ENCODE measurements around the gene ROR1.
A peak's percentile ranks its signal among the peaks of the same experiment; 100 is the strongest.

ROR1 gene

DNA sequence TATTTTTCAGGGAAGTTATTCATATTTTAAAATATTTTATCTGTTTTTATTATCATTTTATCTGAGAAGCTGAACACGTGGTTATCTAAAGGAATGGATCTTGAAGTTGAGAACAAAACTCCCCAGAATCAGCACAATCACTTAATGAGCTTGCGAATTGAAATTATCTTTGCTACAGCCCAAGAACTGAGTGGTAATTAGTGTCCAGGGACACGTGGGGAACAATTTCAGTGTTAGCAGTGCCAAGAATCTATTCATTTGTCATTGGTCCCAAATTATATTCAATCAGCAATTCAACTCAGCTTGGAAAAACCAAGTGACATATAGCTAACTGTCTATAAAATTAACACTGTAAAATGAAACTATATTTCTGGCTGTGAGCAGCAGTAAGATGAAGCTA lies 232.0 kb downstream of the ROR1 start:
- no peak for DNase-seq

DNA sequence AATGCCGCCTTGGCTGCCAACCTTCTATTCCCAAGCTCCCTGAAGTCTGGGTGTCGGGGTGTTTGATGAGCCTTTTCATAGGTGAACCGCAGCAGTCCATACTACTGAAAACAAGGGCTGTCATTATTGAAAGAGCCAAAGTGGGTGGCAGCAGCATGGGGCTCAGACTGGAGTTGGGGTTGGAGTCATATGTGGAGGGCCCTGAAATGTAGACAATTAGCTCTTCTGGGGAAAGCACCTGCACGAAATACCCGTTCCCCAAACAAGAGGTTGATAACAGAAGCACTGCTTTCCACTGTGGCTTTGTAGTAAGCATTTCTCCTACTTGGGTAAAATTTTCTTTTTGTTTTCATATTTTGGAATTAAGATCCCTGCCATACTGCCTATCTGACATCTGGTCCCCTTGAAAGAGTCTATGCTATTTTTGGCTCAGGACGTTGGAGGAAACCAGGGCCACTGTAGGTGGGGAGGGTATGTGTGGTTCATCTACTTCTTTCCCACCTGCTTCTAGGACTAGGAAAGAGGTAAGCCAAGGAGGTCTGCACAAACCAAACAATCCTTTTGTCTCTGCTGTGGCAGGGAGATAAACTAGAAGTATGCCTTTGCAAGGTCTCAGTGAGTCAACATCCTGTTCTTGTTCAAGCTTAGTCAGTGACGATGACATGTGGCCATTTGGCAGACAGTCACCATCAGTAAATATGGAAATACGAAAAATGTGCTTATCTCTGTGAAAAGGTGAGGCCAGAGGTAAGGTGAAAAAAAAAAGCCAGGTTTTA lies 232.6 kb downstream of the ROR1 start:
- no peak for DNase-seq

DNA sequence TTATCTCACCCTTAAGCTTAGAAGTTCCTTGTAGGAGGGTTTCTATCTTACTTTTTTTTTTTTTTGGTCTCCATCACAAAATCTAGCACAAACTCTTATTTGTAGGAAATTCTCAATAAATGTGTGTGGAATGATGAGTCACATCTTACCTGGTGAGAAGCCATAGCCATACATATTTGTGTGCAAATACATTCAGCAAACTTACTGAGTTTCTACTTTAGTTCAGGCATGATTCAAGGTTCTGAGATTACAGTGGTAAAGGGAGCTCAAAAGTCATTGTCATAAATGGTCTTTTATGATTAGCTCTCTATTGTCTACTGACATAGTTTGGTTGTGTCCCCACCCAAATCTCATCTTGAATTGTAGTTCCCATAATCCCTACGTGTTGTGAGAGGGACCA lies 236.5 kb downstream of the ROR1 start:
- DNase-seq, result no peak

DNA sequence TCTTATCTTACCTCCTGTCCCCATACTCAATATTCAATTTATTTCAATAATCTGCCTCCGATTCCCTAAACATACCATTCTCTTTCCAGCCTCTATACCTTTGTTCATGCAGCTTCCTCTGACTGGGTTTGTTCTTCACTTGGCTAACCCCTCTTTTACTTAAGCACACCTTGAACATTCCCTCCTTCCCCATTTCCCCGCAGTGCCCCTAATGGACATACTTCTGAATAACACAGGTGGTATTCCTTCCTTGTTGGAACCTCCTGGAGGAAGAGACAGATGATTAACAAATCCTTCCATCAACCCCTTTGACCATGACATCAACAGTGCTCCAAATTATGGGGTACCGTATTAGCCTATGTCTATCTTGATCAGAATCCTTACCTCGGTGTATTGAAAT lies 239.6 kb downstream of the ROR1 start:
- DNase-seq, result no peak

DNA sequence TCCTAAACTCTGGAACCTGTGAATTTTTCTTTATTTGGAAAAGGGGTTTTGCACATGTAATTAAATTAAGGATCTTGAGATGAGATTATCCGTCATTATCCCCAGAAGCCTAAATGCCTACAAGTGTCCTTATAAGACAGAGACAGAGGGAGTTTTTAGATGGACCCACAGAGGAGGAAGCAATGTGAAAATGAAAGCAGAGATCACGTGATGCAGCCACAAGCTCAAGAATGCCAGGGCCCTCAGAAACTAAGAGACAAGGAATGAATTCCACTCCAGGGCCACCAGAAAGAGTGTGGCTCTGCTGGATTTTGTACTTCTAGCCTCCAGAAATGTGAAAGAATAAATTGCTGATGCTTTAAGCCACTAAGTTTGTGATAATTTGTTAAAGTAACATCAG lies 246.0 kb downstream of the ROR1 start:
- peak in 12 of 56 donors; percentile 1 to 54 (median 16) for DNase-seq

DNA sequence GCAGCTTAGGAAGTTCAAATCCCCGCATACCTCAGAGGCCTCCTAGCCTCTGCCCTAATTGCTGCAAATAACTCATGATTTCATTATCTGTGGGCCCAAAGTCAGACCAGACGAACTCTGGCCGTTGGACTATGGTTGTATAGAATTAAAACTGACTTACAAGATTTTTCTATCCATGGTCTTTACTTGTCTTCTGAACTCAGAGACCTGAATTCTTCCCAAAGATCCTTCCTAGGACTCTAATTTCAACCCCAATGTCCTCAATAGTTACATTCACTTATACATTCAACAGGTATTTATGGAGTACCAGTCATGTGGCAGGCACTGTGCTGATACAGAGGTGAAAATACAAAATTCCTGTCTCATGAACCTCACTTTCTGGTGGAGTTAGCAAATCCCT lies 247.2 kb downstream of the ROR1 start:
- no peak for DNase-seq

DNA sequence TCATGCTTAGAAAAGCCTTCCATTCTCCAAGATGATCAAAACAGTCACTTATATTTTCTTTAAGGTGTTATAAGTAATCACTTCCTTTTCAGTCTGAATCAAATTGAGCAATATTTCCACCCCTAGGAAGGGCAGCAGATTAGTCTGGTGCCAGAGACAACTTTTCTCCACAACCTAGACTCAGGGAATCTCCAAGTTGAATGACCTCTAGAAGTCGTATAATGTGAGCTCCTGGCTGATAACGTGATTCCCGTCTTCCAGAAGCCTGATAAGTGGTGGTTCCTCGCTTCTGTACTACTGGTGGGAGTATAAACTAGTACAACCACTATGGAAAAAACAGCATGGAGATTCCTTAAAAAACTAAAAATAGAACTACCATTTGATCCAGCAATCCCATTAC lies 251.2 kb downstream of the ROR1 start:
- DNase-seq, result no peak

DNA sequence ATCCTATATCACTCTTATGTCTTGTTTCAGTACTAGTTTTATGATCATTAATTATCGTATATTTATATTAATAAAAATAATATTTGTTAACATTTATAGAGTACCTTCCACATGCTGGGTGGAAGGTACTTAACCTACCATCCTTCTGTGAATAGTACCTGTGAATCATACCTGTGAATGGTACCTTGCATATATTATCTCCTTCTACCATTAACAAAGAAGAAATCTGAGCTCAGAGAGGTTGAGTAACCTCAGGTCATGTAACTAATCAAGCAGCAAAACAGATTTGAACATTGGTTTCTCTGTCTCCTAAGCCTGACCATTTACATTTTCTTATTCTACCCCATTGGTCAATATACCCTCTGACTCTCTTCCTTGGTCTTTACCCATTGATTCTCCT lies 255.2 kb downstream of the ROR1 start:
- DNase-seq, result no peak

DNA sequence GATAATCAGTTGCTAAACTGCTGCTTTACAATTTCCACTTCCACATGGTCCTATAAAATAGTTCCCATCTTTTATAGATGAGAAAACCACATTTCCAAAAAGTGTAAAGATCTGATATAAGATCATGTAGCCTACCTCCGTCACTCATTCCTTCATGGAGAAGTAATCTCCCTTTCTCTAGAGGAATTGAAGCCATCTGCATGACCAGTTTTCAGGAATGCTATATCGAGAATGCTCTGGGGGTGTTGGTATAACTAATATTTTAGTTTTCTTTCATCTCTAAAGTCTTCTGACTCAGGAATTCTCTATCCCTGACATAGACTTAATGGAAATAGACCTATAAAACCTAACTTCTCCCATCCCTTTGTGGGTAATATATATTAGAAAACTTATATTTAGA lies 256.6 kb downstream of the ROR1 start:
- no peak for DNase-seq

DNA sequence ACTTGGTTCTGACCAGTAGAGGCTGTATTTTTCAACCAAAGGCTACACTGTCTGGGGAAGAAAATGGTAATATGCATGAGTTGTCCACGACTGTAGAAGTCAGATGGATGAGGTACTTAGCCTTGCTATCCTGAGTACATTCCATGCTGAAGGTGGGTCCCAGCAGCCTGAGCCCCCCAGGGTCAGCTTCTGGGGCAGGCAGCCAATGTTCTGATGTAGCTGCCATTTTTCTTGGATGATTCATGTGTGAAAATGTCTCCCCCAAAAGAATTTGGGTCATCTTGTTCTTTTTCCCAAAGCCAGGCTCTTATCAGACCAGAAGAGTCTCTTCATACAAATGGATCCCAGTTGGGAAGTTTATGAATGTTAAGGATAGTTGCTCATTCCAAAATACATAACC lies 257.4 kb downstream of the ROR1 start:
- DNase-seq, result no peak

DNA sequence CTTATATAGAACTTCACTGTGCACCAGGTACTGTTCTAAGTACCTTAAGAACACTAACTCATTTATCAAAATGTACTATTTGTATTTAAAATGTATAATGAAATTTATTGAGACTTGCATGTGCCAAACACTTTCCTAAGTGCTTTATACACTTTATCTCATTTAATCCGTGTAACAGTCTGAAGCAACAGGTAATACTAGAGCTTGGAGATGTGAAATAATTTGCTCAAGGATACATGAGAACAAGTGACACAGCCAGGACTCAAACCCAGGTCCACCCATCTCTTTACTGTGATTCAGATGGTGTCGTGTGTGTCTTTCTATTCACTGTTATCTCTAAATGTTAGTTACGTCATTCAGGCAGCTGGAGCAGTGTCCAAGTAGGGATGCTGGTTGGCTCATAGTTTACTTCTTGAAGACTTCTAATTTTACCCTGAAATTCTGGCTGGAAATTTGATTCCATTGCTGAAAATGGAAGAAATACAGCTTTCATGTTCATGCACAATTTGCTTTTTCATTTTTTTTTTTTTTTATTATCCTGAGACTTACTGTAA lies 259.9 kb downstream of the ROR1 start:
- no peak for DNase-seq

DNA sequence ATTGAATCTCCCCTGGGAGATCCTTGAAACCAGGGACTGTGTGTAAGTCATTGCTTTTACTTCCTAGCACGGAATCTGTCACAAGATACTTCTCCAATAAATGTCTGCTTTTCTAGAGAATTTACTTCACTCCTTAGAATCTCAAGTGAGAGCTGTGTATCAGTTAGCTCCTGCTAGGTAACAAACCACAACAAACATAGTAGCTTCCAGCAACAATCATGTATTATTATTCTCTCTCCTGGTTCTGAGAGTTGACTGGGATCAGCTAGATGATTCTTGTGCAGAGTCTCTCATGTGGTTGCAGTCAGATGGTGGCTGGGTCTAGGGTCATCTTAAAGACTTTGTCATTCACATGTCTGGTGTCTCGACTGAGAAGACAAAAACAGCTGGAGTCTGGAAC lies 262.7 kb downstream of the ROR1 start:
- DNase-seq, result no peak

DNA sequence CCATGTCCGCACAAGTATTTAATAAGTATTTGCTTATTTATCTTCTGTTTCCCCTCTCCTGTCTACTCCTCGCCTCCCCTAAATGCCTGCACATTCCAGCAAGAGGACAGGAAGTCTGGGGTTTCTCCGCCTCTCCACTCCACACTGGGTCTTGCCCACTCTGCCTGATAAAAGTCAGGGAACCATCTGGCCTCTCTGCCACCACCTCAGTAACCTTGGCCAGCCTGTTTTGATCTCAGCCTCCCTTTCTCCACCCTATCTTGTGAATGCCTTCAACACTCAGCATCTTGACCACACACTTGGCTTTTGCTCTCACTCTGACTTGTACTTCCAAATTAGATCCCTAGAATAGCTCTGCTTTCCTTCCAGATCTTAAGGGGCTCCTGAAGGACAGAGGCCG lies 264.3 kb downstream of the ROR1 start:
- no peak for DNase-seq

DNA sequence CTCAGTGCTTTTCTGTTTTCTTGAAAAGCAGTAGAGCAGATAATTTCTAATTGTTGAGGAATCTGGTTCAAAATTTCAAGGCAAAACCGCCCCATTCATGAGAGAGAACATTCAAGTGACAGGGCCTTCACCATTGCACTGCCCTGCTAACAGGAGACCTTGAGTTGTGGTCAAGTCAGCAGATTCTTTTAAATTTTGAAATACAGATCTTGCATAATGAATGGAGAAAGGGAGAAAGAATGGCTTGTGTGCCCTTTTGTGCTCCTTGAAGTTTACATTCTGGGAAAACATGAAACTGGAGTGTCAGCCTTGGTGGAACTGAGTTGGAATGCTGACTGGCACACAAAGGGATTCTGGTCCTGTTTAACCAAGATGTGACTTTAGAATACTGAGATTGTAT lies 265.1 kb downstream of the ROR1 start:
- no peak for DNase-seq

DNA sequence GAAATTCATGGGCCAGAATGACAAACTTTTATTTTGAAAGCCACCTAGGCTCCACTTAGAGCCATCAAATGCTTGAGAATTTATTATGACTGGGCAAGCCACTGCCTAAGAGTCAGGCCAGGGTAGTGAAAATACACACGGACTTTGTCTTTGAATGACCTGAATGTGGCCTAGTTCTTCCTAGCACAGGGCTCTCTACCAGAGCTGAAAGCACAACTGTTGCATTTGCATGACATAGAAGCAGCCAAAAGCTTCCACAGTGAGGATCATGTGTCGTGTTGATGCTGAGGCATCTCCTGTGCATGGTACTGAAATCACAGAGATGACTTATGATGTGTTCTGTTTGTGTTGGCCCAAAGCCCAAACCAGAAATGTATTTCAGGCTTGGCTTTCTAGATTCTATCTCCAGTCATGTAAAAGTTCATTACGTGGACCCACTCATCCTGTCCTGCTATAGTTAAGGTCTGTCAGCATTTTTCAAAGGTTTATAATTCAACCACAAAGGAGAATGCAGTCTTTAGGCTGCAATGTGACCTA lies 265.6 kb downstream of the ROR1 start:
- peak in 18 of 56 donors; percentile 2 to 61 (median 34) for DNase-seq

DNA sequence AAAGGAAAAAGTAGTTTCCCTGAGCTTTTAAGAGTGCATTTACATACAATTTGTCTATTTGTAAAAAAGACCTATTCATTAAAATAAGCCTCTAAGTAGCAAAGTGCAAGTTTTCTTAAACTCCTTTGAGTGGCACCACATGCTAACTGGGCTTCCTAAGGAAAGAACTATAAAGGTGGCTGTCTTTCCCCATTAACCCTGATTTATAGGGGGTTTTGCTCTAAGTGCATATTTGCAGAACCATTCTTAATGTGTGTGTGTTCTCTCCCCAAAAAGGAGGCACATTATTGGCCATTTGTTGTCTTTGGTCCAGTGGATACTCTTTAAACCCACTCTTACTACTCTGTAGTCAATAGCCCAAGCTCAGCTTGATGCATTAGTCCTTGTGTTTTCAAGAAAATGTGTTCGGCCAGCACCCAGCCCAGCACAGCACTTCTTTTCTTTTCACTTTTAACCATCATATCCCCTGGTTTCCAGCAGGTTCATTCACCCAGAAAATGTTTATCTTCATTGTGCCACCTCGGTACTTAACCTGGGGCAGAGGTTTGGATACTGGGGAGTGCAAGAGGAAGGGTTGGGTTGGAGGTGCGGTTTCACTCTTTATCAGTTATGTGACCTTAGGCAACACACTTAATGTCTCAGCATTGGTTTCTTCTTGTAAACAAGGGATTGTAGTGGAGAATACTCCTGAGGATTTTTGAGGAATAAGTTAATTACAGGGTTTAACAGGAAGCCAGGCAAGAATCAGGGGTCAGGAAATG lies 267.7 kb downstream of the ROR1 start:
- DNase-seq, result no peak

DNA sequence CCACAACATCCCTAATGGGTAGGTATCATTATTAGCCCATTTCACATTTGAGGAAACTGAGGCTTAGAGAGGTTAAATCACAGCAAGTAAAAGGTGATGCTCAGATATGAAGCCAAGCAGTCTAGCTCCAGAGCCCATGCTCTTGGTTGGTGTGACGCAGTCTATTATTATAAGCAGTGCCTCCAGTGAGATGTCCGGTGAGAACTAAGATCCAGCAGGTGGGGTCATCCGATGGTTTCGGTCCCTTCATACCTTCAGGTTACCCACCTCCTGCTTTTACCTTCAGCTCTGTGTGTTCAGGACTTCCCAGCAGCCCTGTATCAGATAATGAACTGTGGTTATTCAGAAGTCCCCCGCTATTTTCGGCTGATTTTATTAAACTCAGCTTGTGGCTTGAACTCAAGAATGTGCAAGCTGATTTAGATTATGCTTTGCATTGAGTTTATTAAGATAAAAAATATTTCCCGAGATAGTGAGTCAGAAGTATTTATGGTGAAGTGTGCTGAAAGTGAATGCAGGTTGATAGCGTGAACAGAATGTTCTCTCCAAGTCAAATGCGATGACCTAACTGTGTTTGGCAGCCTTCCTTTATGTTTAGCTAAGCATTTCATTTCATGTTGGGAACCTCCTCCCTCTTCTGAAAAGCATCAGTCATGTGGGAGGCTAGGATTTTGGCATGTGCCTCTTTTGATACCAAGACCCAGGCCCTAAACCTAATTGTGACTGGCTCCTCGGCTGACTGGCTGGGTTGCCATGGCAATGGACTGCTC lies 268.7 kb downstream of the ROR1 start:
- peak in 3 of 56 donors; percentile 13 to 18 (median 18) for DNase-seq

DNA sequence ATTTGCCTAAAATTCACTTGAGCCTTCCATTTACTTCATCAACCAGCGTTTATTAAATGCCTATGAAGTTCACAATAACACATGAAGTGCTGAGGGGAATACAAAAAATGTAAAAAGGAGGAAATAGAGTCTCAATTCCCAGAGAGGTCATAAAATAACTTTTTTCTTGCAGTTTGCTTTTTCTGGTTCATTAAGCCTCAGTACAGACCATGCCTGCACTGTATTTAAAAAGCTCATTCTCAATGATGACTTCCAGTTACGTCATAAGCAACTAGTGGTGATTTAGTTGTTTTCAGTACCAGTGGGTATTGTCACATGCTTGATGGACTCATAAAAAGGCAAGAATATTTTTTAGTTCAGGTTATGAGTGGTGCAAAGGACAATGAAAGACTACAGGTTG lies 269.5 kb downstream of the ROR1 start:
- no peak for DNase-seq

DNA sequence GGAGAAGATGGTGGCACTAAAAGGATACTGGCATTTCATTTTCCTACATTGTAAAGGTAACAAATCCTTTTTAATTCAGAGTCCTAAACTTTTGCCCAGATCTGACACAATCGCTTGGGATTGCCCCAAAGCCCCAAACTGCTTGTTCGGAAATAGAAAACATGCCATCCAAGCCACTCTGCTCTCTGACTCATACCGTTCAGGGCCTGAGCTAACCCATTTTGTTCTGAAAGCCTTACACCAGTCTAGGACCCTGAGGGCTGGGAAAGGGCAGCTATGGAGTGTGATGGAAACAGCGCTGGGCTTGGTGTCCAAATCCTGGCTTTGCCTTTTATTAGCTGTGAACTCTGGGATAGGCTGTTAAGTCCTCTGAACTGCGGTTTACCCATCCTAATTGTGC lies 270.2 kb downstream of the ROR1 start:
- DNase-seq, result no peak

DNA sequence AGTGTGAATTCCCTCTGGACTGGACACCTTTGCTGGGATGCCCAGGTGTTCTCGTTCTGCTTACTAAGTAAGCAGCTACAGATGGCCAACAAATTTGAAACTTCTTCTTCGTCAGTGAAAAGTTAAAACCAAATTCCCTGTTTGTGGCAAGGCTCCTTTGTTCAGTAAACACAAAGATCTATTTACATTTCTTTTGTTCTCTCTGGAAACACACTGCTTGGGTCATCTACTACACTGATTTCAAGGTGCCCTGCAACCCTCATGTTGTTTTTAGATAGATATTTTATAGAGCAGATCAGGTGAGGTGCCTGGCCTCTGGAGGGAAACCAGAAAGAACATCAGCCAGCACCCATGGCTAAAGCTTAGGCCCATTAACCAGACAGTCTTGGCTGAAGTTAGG lies 272.4 kb downstream of the ROR1 start:
- no peak for DNase-seq

DNA sequence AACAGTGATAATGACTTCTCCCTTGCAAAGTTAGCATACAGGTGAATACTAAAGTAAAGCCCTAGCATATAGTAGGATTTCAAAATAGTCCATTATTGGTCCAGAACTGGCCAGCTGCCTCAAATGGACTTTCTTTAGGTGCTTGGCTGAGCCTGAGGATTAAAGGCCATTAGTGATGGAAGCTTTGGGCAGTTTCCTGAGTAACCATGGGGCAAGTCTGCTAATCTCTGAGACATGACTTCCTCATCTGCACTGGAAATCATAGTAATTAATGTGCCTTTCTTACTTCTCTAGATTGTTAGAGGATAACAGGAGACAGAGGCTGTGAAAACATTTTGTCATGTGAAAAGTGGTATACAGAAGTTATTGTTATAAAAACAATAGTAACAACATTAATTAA lies 273.1 kb downstream of the ROR1 start:
- DNase-seq, result no peak

DNA sequence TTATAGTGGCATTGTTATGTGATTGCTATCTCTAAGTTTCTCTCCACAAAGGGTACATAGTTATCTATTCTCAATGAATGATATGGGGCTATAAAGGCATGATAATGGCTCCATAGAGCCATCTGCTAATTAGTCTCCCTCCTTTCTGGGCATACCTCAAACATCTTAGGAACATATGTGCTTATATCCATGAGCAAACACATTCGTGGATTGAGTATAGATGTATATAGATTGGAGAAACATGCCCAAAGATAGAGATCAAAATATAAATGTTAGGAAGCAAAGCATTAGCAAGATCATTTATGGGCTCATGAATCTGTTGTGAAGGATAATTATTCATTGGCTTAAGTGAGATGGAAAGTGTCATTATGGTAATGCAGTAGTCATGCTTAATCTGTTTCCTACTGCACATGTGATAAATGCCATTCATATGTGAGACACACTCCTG lies 273.8 kb downstream of the ROR1 start:
- no peak for DNase-seq

All from amygdala (tissue), 56 donors.